Effector memory CD8-positive, alpha-beta T cell (primary cell): Measurements from ENCODE around the gene ETV2.

ENCODE experiments used
- ATAC-seq: fragments of 150-1000 bp; cut with Tn5 transposase; replicated peaks from 2 replicates; pipeline ENCODE4 v1.10.0; 2021; ENCODE audit warnings: mild to moderate bottlenecking, moderate library complexity
- DNase-seq, 3 experiments: peaks; one replicate each; pipeline ENCODE4 v3.0.0; 2021
- H3K27ac Mint-ChIP-seq, 2 donors: one replicate each; pipeline ENCODE4 v1.8.0; 2022; ENCODE audit warnings: mild to moderate bottlenecking in 2 of 2, mixed read lengths in 2 of 2, moderate library complexity in 2 of 2
- H3K27me3 Mint-ChIP-seq, 2 donors: one replicate each; pipeline ENCODE4 v1.8.0; 2022; ENCODE audit warnings: mixed read lengths in 2 of 2
- H3K36me3 Mint-ChIP-seq: one replicate; pipeline ENCODE4 v1.8.0; 2022; ENCODE audit warnings: mild to moderate bottlenecking, moderate library complexity, mixed read lengths; ENCODE audit not compliant: insufficient read depth
- H3K4me1 Mint-ChIP-seq, 2 donors: one replicate each; pipeline ENCODE4 v1.8.0; 2022; ENCODE audit warnings: low read depth in 2 of 2, mixed read lengths in 2 of 2
- H3K4me3 Mint-ChIP-seq, 2 donors: one replicate each; pipeline ENCODE4 v1.8.0; 2022; ENCODE audit warnings: mild to moderate bottlenecking in 2 of 2, mixed read lengths in 2 of 2, moderate library complexity in 2 of 2
- H3K9me3 Mint-ChIP-seq, 2 donors: one replicate each; pipeline ENCODE4 v1.8.0; 2022; ENCODE audit warnings: mixed read lengths in 2 of 2

ETV2 gene

DNA sequence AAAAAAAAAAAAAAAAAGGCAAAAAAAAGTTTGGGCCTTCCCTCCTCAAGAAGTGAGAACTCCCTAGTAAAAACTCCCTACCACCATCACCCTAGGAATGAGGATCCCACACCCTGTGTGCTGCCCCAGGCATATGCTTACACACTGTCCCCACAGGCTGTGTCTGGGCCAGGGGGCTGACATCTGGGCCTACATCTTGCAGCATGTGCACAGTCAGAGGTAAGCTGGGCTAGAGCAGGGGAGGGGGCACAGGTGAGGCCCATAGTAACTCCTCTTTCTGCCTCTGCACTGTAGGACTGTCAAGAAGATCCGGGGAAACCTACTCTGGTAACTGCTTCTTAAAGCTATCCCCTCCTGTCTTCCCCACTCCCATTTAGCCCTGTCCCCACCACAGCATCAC is 28.0 kb upstream of the ETV2 start:
- Mint-ChIP-seq H3K27ac (peak overlapping the region; percentile 94 to 95), H3K27me3 (no peaks in the 10 kb centered on the region), H3K9me3 (peaks cover 0 to 3% of the 10 kb centered on the region in 2 donors), H3K36me3 (peaks cover 37% of the 10 kb centered on the region), H3K4me3 (peak overlapping the region; percentile 82 to 87), H3K4me1 (peaks cover 0 to 21% of the 10 kb centered on the region in 2 donors)
- ATAC-seq (no peak), DNase-seq (no peak)

DNA sequence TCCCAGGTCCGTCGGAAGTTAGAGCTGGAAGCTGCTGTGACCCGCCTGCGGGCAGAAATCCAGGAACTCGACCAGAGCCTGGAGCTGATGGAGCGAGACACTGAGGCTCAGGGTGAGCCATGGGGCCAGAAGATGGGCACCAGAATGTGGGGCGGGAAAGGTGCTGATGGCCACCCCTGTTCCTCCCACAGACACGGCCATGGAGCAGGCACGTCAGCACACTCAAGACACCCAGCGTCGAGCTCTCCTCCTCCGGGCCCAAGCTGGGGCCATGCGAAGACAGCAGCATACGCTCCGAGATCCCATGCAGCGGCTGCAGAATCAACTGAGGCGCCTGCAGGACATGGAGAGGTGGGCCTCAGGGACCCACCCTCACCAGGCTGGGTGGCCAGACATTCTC is 26.5 kb upstream of the ETV2 start:
- H3K4me1 Mint-ChIP-seq = peaks cover 0 to 14% of the 10 kb centered on the region in 2 donors
- ATAC-seq (no peak), DNase-seq (no peak)
- H3K27me3 Mint-ChIP-seq = no peaks in the 10 kb centered on the region
- H3K4me3 Mint-ChIP-seq = no peak overlapping the region
- H3K27ac Mint-ChIP-seq = no peak overlapping the region
- peaks cover 34% of the 10 kb centered on the region for H3K36me3 Mint-ChIP-seq
- H3K9me3 Mint-ChIP-seq = no peaks in the 10 kb centered on the region

DNA sequence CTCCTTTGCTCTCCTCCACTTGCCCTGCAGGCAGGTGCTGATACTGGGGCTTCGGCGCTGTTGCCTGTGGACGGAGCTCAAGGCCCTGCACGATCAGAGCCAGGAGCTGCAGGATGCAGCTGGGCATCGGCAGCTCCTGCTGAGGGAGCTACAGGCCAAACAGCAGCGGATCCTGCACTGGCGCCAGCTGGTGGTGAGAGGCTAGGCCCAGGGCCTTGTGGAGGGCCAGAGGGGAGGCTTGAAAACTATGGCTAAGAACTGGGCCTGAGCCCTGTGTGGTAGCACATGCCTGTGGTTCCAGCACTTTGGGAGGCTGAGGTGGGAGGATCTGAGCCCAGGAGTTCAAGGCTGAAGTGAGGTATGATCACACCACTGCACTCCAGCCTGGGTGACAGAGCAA is 22.7 kb upstream of the ETV2 start:
- ATAC-seq = no peak
- Mint-ChIP-seq H3K36me3 (peaks cover 24% of the 10 kb centered on the region), H3K27me3 (no peaks in the 10 kb centered on the region), H3K4me1 (peaks cover 0 to under 1% of the 10 kb centered on the region in 2 donors), H3K4me3 (no peak overlapping the region), H3K9me3 (no peaks in the 10 kb centered on the region), H3K27ac (no peak overlapping the region)
- no peak for DNase-seq

DNA sequence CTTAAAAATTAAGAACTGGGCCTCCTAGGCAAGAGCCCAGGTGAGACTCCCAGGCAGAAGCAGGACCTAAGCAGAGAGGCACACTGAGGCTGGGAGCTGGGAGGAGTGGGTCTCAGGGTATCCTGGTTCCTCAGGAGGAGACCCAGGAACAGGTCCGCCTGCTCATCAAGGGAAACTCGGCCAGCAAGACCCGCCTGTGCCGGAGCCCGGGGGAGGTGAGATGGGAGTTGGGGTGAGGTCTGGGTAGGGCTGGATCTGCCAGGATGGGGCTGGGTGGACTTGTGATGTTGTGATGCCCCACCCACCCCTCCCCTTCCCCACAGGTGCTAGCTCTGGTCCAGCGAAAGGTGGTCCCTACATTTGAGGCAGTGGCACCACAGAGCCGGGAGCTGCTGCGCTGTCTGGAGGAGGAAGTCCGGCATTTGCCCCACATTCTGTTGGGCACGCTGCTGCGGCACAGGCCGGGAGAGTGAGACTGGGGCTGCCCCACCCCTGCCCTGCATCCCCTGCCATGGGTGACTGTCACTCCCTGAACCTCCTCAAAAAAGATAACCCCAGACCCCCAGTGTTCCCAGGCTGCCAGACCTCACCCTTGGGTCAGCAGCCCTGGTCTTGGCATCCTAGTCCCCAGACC is 22.1 kb upstream of the ETV2 start:
- Mint-ChIP-seq H3K4me3 (no peak overlapping the region), H3K27me3 (no peaks in the 10 kb centered on the region), H3K9me3 (no peaks in the 10 kb centered on the region), H3K27ac (no peak overlapping the region), H3K36me3 (peaks cover 18% of the 10 kb centered on the region), H3K4me1 (no peaks in the 10 kb centered on the region)
- DNase-seq = no peak
- no peak for ATAC-seq

DNA sequence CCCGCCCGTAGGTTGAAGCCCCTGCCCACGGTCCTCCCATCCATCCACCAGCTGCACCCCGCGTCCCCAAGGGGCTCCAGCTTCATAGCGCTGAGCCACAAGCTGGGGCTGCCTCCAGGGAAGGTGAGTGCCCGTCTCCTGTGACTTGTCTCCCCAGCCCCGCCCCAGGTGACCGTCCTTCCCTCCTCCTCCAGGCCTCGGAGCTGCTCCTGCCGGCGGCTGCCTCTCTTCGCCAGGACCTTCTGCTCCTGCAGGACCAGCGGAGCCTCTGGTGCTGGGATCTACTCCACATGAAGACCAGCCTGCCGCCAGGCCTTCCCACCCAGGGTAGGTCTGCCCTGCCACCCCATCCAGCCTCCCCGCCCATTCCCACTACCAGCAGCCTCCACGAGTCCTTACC is 21.5 kb upstream of the ETV2 start:
- no peak overlapping the region for H3K4me3 Mint-ChIP-seq
- no peak for DNase-seq
- no peaks in the 10 kb centered on the region for H3K27me3 Mint-ChIP-seq
- peaks cover 13% of the 10 kb centered on the region for H3K36me3 Mint-ChIP-seq
- ATAC-seq = no peak
- H3K27ac Mint-ChIP-seq = no peak overlapping the region
- no peaks in the 10 kb centered on the region for H3K4me1 Mint-ChIP-seq
- H3K9me3 Mint-ChIP-seq = no peaks in the 10 kb centered on the region

DNA sequence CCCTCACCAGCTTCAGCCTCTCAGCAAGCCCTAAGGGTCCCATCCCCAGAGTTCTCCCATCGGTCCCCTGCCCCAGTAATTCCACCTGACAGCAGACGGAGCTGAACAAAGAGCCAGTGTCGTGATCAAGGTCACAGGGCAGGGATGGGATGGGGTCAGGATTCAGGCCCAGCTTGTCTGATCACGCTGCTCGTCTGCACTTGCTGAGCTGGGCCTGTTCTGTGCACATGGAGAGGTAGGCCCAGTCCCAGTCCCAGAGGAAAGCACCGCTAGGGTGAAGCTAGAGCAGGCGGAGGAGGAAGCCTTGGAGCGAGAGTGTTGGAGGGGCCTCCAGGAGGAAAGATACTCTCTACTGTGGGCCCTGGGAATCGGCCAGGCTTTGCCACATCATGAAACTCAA is 19.8 kb upstream of the ETV2 start:
- no peaks in the 10 kb centered on the region for H3K4me1 Mint-ChIP-seq
- no peak overlapping the region for H3K4me3 Mint-ChIP-seq
- no peaks in the 10 kb centered on the region for H3K27me3 Mint-ChIP-seq
- no peaks in the 10 kb centered on the region for H3K9me3 Mint-ChIP-seq
- peaks cover 8% of the 10 kb centered on the region for H3K36me3 Mint-ChIP-seq
- peak overlapping the region in 1 of 2 donors; percentile 64 for H3K27ac Mint-ChIP-seq
- DNase-seq = no peak
- ATAC-seq = no peak

DNA sequence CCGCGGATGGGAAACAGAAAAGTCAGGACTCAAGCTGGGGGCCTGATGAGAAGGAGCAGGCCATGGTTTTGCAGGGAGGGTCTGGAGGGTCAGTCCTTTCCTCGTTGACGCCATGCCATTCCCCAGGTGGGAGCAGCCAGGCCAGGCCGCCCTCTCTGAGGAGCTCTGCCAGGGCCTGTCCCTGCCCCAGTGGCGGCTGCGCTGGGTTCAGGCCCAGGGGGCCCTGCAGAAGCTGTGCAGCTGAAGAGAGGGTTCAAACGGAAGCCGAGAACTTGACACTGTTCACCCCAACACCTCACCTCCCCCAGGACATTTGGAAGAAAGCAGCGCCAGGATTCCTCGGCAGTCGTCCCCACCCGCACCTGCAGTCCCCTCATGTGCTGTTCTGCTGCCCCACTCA is 18.8 kb upstream of the ETV2 start:
- Mint-ChIP-seq H3K36me3 (peaks cover 8% of the 10 kb centered on the region), H3K9me3 (no peaks in the 10 kb centered on the region), H3K4me1 (no peaks in the 10 kb centered on the region), H3K4me3 (no peak overlapping the region), H3K27me3 (no peaks in the 10 kb centered on the region), H3K27ac (peak overlapping the region in 1 of 2 donors; percentile 32)
- DNase-seq (no peak), ATAC-seq (no peak)

DNA sequence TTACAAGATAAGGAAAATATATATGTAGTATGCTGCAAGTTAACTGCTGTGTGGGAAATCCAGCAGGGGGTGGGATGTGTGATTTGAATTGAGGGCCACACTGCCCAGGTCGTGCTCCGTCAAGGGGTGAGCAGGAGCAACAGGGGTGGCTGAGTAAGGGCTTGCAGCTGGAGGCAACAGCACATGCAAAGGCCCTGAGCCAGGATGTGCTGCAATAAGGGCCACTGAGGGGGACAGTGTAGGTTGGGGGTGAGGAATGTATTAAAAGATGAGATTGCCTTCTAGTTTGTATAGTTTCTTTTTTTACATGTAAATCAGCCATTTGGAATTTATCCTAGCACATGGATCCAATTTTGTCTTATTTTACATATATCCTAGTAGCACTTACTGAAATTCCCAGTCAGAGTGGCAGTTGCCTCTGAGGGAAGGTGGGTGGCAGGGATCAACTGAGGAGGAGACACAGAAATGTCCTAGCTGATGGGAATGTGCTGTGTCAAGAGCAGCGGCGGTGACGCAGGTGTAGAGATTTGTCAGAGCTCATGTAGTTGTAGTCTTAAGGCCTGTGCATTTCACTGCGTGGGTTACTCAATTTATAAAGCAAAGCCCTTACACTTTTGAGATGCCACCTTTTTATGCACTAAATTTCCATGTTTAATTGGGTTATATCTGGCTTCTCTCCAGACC is 18.1 kb upstream of the ETV2 start:
- peak overlapping the region in 1 of 2 donors; percentile 32 for H3K27ac Mint-ChIP-seq
- H3K4me3 Mint-ChIP-seq = no peak overlapping the region
- peaks cover 15% of the 10 kb centered on the region for H3K36me3 Mint-ChIP-seq
- H3K27me3 Mint-ChIP-seq = no peaks in the 10 kb centered on the region
- H3K9me3 Mint-ChIP-seq = no peaks in the 10 kb centered on the region
- H3K4me1 Mint-ChIP-seq = peaks cover 3 to 5% of the 10 kb centered on the region in 2 donors
- ATAC-seq (no peak), DNase-seq (no peak)

DNA sequence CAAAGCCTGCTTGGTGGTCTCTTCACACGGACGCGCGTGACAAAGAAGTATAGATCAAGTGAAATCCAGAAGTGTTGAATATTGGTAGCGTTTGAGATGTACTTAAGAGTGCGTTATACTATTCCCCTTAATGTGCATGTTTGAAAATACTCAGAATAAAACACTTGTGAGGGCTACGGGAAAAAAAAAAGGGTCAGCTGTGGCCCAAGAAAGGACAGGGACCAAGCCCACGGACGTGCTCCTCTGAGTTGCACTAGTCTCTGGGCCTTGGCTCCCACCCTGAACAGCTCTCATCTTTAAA is 13.3 kb upstream of the ETV2 start:
- H3K27me3 Mint-ChIP-seq = no peaks in the 10 kb centered on the region
- no peak for DNase-seq
- H3K9me3 Mint-ChIP-seq = no peaks in the 10 kb centered on the region
- peak overlapping the region; percentile 87 to 92 for H3K4me3 Mint-ChIP-seq
- ATAC-seq = no peak
- peak overlapping the region; percentile 95 to 96 for H3K27ac Mint-ChIP-seq
- peaks cover 19 to 21% of the 10 kb centered on the region in 2 donors for H3K4me1 Mint-ChIP-seq
- H3K36me3 Mint-ChIP-seq = peaks cover 42% of the 10 kb centered on the region

DNA sequence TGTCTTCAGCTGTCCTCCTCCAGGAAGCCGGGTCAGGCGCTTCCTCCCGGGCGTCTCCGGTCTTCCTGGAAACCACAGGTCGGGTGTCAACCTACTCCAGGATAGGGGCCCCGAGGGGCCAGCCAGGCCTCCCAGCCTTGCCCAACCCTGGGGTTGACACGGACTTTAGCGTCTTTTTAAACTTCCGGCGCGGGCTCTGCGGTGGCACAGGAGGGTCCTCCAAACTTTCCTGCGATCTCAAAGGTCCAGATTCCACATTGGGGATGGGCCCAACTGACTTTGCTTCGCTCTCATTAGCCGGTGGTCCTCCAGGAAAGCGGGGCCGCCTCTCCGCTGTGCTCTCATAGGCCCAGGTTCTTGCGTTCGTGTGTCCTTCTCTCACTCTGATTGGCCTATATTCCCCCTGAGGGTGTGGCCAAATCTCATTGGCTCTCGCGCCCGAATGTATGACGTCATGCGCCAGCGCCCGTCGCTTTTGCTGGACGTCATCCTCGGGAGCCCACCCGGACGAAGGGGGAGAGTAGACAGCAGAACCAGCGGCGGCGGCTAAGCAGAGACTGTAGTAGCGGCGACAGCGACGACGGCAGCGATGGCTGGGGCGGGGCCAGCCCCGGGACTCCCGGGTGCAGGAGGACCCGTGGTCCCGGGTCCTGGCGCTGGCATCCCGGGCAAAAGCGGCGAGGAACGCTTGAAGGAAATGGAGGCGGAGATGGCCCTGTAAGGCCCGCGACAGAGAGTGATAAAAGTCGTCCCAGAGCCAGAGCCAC is 12.8 kb upstream of the ETV2 start, which contains the start of gene RBM42:
Gene RBM42 (plus strand): TSS at position 472 of the 767 bp plus-strand sequence. CDS start 118 bp downstream, at position 590.
- peak; percentile 97 to 100 (median 98) for DNase-seq
- H3K27me3 Mint-ChIP-seq = no peaks in the 10 kb centered on the region
- H3K36me3 Mint-ChIP-seq = peaks cover 46% of the 10 kb centered on the region
- H3K4me1 Mint-ChIP-seq = peaks cover 21 to 24% of the 10 kb centered on the region in 2 donors
- H3K9me3 Mint-ChIP-seq = no peaks in the 10 kb centered on the region
- peak within 1 kb of the TSS; percentile 95 to 96 for H3K27ac Mint-ChIP-seq
- peak; percentile 98 for ATAC-seq
- peak within 1 kb of the TSS; percentile 87 to 92 for H3K4me3 Mint-ChIP-seq

DNA sequence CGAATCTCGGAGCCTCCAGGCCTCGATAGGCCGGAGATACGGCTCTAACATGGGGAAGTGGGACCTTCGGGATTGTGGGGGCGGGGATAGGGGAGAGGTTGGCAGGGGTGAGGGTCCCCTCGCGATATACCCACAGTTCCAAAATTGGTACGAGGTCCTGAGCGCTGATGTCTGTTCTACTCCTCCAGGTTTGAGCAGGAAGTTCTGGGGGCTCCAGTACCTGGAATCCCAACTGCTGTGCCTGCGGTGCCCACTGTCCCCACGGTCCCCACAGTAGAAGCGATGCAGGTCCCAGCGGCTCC is 12.3 kb upstream of the ETV2 start:
- H3K27ac Mint-ChIP-seq = peak overlapping the region; percentile 95 to 96
- peak overlapping the region; percentile 87 to 92 for H3K4me3 Mint-ChIP-seq
- no peak for DNase-seq
- no peaks in the 10 kb centered on the region for H3K9me3 Mint-ChIP-seq
- H3K36me3 Mint-ChIP-seq = peaks cover 50% of the 10 kb centered on the region
- no peaks in the 10 kb centered on the region for H3K27me3 Mint-ChIP-seq
- ATAC-seq = no peak
- H3K4me1 Mint-ChIP-seq = peaks cover 21 to 24% of the 10 kb centered on the region in 2 donors

DNA sequence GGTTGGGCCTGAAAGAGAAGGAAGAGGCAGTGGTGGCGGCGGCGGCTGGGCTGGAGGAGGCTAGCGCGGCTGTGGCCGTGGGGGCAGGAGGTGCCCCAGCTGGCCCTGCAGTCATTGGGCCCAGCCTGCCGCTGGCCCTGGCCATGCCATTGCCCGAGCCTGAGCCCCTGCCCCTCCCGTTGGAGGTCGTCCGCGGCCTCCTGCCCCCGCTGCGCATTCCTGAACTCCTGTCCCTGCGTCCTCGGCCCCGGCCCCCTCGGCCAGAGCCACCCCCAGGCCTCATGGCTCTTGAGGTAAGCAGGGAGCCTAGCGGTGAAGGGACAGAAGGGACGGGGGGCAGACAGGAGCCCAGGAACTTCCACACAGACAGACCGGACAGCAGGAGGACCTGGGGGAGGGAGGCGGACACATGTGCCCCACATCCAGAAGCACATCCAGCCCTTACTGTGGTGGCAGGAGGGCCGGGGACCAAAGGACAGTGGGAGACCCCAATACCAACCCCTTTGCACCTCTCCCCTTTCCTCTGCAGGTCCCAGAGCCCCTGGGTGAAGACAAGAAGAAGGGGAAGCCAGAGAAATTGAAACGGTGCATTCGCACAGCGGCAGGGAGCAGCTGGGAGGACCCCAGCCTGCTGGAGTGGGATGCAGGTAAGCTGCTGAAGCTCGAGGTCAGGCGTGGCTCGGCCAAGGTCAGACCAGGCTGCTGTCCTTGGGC is 7.7 kb upstream of the ETV2 start:
- H3K4me3 Mint-ChIP-seq = no peak overlapping the region
- no peak overlapping the region for H3K27ac Mint-ChIP-seq
- peaks cover 67% of the 10 kb centered on the region for H3K36me3 Mint-ChIP-seq
- ATAC-seq = no peak
- no peak for DNase-seq
- no peaks in the 10 kb centered on the region for H3K9me3 Mint-ChIP-seq
- peaks cover 13 to 19% of the 10 kb centered on the region in 2 donors for H3K4me1 Mint-ChIP-seq
- H3K27me3 Mint-ChIP-seq = no peaks in the 10 kb centered on the region

DNA sequence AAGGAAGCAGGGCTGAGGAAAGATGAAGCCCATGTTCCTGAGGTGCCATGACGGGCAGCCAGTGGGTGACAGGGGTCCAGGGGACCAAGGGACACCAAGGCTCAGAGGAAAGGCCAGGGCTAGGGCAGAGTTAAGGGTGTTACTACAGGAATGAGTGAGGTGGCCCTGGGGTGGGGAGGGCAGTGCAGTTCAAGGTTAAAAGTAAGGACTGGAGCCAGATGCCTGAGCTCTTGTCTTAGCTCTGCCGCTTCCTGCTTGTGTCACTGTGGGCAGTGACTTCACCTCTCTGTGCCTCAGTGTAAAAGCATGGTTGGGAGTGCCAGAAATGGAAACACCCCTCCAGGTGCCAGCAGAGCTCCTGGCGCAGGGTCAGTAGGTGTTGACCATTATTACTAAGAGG is 4.9 kb upstream of the ETV2 start:
- Mint-ChIP-seq H3K4me1 (peaks cover 9 to 12% of the 10 kb centered on the region in 2 donors), H3K27me3 (no peaks in the 10 kb centered on the region), H3K9me3 (no peaks in the 10 kb centered on the region), H3K27ac (no peak overlapping the region), H3K4me3 (no peak overlapping the region), H3K36me3 (peaks cover 52% of the 10 kb centered on the region)
- ATAC-seq (no peak), DNase-seq (no peak)
